ENCODE results near the gene ETV3. TPM values are rescaled to one million over a fixed set of nuclear protein-coding genes. Genes with fewer than 3 reads are reported as not detected.

ETV3 gene
- total and polyA plus RNA-seq, 2 of the 4 experiments (the other 2 are of a cell fraction) = 6.4 to 14.7 TPM

DNA sequence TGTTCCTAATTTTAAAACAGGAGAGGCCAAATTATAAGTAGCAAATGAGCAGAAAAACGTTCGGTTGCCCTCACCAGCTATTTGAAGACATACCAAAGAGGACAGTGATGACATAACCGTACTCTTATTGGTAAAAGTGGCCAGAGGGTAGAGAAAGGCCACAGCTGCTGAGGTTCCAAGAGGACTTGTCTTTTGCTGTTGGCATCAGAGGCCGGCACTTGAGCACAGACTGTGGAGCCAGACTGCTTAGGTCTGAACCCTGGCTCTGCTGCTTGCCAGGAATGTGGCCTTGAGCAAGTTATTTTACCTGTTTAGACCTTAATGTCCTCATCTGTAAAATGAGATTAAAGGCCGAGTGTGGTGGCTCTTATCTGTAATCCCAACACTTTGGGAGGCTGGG, 53.5 kb downstream of the ETV3 start:
- Histone ChIP-seq H4K8ac (ENCODE audit: low read depth in 2 of 2, low read length in 2 of 2) (no peak overlapping the region), H2BK15ac (ENCODE audit: low read depth, low read length) (no peak overlapping the region), H2BK120ac (ENCODE audit: low read depth, low read length) (no peak overlapping the region), H3K79me1 (ENCODE audit: low read depth in 1 of 2, low read length in 2 of 2) (no peaks in the 10 kb centered on the region), H2AK9ac (replicated peaks; ENCODE audit: low read depth, low read length, poor library complexity) (no peak overlapping the region), H3K9me1 (ENCODE audit: insufficient read depth, low read length) (no peaks in the 10 kb centered on the region), H2BK20ac (ENCODE audit: low read depth, low read length) (no peak overlapping the region), H2AFZ (replicated peaks; ENCODE audit: low read length, poor library complexity) (no peak overlapping the region), H4K91ac (ENCODE audit: insufficient read depth, low read depth, low read length) (no peak overlapping the region), H4K5ac (ENCODE audit: low read depth, low read length) (no peak overlapping the region), H2AK5ac (ENCODE audit: low read depth, low read length) (no peak overlapping the region), H3K27ac (ENCODE audit: insufficient read depth, low read length) (no peak overlapping the region), H3K4me2 (ENCODE audit: low read depth, low read length) (no peak overlapping the region), H3K9me3 (ENCODE audit: control insufficient read depth, insufficient read depth, low read length) (no peaks in the 10 kb centered on the region), H3K23ac (ENCODE audit: low read depth, low read length) (no peak overlapping the region), H3K18ac (ENCODE audit: low read depth, low read length) (no peak overlapping the region), H3K9ac (ENCODE audit: low read depth, low read length) (no peak overlapping the region), H3K14ac (replicated peaks; ENCODE audit: low read depth, low read length) (no peak overlapping the region), H2BK5ac (ENCODE audit: low read depth, low read length, poor library complexity, severe bottlenecking) (no peak overlapping the region), H3K4me3 (ENCODE audit: insufficient read depth, low read depth, low read length) (no peak overlapping the region), H3K36me3 (ENCODE audit: control insufficient read depth, insufficient read depth, low read length) (no peaks in the 10 kb centered on the region), H3K56ac (ENCODE audit: extremely low read depth, insufficient read depth, low read length) (no peak overlapping the region), H3K27me3 (ENCODE audit: control insufficient read depth, insufficient read depth, low read length) (peaks cover 11% of the 10 kb centered on the region), H4K20me1 (ENCODE audit: insufficient read depth, low read length) (no peaks in the 10 kb centered on the region), H3K4me1 (ENCODE audit: control insufficient read depth, insufficient read depth, low read length) (no peaks in the 10 kb centered on the region), H3K4ac (ENCODE audit: low read depth, low read length) (no peak overlapping the region)
- DNase-seq (no peak), ATAC-seq (ENCODE audit: low read depth) (no peak)
- no peak for TF ChIP-seq MXI1 (IDR thresholded peaks at IDR 0.05; ENCODE audit: borderline replicate concordance, low read depth, low read length)
- TF ChIP-seq MAFK (IDR thresholded peaks at IDR 0.05; ENCODE audit: low read depth, low read length) = no peak
- no peak for TF ChIP-seq MAZ (IDR thresholded peaks at IDR 0.05; ENCODE audit: borderline replicate concordance, low read depth, low read length)
- TF ChIP-seq CEBPB (IDR thresholded peaks at IDR 0.05; ENCODE audit: low read depth, low read length) = no peak
- no peak for TF ChIP-seq SMC3 (IDR thresholded peaks at IDR 0.05; ENCODE audit: low read depth, low read length)
- TF ChIP-seq RCOR1 (IDR thresholded peaks at IDR 0.05; ENCODE audit: insufficient replicate concordance, low read length) = no peak
- TF ChIP-seq BHLHE40 (IDR thresholded peaks at IDR 0.05; ENCODE audit: low read depth, low read length) = no peak
- no peak for TF ChIP-seq FOS (IDR thresholded peaks at IDR 0.05; ENCODE audit: low read depth, low read length)
- TF ChIP-seq, protein P1, sequence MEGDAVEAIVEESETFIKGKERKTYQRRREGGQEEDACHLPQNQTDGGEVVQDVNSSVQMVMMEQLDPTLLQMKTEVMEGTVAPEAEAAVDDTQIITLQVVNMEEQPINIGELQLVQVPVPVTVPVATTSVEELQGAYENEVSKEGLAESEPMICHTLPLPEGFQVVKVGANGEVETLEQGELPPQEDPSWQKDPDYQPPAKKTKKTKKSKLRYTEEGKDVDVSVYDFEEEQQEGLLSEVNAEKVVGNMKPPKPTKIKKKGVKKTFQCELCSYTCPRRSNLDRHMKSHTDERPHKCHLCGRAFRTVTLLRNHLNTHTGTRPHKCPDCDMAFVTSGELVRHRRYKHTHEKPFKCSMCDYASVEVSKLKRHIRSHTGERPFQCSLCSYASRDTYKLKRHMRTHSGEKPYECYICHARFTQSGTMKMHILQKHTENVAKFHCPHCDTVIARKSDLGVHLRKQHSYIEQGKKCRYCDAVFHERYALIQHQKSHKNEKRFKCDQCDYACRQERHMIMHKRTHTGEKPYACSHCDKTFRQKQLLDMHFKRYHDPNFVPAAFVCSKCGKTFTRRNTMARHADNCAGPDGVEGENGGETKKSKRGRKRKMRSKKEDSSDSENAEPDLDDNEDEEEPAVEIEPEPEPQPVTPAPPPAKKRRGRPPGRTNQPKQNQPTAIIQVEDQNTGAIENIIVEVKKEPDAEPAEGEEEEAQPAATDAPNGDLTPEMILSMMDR (conservative IDR thresholded peaks at IDR 0.05; ENCODE audit: low read depth, low read length) = no peak
- TF ChIP-seq CHD1 (IDR thresholded peaks at IDR 0.05; ENCODE audit: low read depth, low read length) = no peak
- TF ChIP-seq NFE2L2 (IDR thresholded peaks at IDR 0.05; ENCODE audit: low read depth, low read length) = no peak
- TF ChIP-seq RFX5 (IDR thresholded peaks at IDR 0.05; ENCODE audit: low read depth, low read length) = no peak
- TF ChIP-seq POLR2A (IDR thresholded peaks at IDR 0.05; ENCODE audit: low read depth, low read length) = no peak
- TF ChIP-seq USF2 (IDR thresholded peaks at IDR 0.05; ENCODE audit: low read depth, low read length) = no peak
- TF ChIP-seq RAD21 (IDR thresholded peaks at IDR 0.05; ENCODE audit: low read length) = no peak
- TF ChIP-seq ELK1 (IDR thresholded peaks at IDR 0.05; ENCODE audit: borderline replicate concordance, low read depth, low read length) = no peak
- BruUV-seq (replicated peaks) = no TSS peak
- dilution Hi-C loops (cut with HindIII; ENCODE audit: low sequenced_read_pairs, unreplicated experiment) = no loop called here
- intact Hi-C loops (cut with micrococcal nuclease) = no loop called here
- in situ Hi-C loops (cut with MboI; ENCODE audit: low sequenced_read_pairs) = no loop called here
- ChIA-PET CTCF (interaction anchor here (2.2 kb wide), 1 partner anchor 10 kb away, joined by 7 read pairs; no protein-coding TSS in a partner anchor), POLR2A (ENCODE audit: unreplicated experiment) (no interaction called here)
- 39% methylated on average over 4 of the region's 5 CpGs; no CpG with 5 or more reads in 1 of the 2 experiments for WGBS, 2 experiments (ENCODE audit: extremely low coverage in 2 of 2, insufficient read length in 1 of 2)
